Skeletal muscle satellite cell (primary cell): Measurements from ENCODE around the gene TMX1. TPM values are rescaled to one million over a fixed set of nuclear protein-coding genes. Genes with fewer than 3 reads are reported as not detected.

Source experiments
- H3K27me3 ChIP-seq: 2 replicates; pipeline ENCODE4 v1.7.0; 2013; ENCODE audit warnings: low read length; ENCODE audit not compliant: control insufficient read depth, insufficient read depth
- H3K36me3 ChIP-seq: 2 replicates; pipeline ENCODE4 v1.7.0; 2013; ENCODE audit warnings: mild to moderate bottlenecking, control low read depth, low read length; ENCODE audit not compliant: insufficient read depth
- H3K4me1 ChIP-seq: 2 replicates; pipeline ENCODE4 v1.7.0; 2013; ENCODE audit warnings: low read length; ENCODE audit not compliant: control insufficient read depth, insufficient read depth
- H3K4me2 ChIP-seq: 2 replicates; pipeline ENCODE4 v1.7.0; 2013; ENCODE audit warnings: mild to moderate bottlenecking, low read length
- H3K4me3 ChIP-seq: 2 replicates; pipeline ENCODE4 v1.7.0; 2013; ENCODE audit warnings: low read length
- H3K9ac ChIP-seq: 2 replicates; pipeline ENCODE4 v1.7.0; 2013; ENCODE audit warnings: mild to moderate bottlenecking, low read depth, low read length, moderate library complexity
- H3K9me3 ChIP-seq: replicated peaks from 2 replicates; pipeline ENCODE4 v1.7.0; 2013; ENCODE audit warnings: mild to moderate bottlenecking, control low read depth, low read length
- small RNA-seq: library from RNA; depleted of rRNA; stranded (forward); fragments of <200 nt; gene quantifications from one replicate; pipeline ENCODE3, GENCODE V24; 2012

The TMX1 gene

DNA sequence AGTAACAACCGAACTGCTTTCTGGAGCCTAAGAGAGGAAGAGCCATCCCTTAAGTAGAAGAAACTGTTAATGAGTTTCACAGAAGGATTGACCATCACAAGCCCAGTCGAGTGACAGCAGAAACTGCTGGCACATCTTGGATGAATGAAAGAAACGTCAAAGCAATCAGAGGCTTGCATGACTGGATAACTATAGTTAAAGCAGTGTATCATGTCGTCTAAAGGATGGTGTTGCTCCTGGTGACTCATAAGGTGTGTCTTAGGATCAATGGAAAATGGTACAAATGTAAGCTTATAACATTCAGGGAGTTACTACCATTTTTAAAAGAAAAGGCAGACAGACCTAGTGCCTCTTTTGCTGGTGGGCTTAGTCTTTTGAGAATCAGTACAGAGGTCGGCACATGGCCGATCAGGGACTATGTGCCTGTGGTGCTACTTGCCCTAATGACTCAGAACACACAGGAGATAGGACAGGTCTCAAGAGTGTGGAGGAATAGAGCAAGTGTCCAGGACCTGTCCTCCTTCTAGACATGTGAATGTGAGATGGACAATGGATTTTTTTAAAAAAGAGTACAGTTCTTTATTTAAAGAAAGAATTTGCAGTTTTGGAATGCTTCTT, 55.7 kb downstream of the TMX1 start:
- no peak overlapping the region for H3K4me3 ChIP-seq
- H3K4me2 ChIP-seq, result no peak overlapping the region
- no peaks in the 10 kb centered on the region for H3K27me3 ChIP-seq
- H3K4me1 ChIP-seq, result peaks cover 39% of the 10 kb centered on the region
- H3K9me3 ChIP-seq, result no peaks in the 10 kb centered on the region
- H3K9ac ChIP-seq, result no peak overlapping the region
- no peaks in the 10 kb centered on the region for H3K36me3 ChIP-seq

DNA sequence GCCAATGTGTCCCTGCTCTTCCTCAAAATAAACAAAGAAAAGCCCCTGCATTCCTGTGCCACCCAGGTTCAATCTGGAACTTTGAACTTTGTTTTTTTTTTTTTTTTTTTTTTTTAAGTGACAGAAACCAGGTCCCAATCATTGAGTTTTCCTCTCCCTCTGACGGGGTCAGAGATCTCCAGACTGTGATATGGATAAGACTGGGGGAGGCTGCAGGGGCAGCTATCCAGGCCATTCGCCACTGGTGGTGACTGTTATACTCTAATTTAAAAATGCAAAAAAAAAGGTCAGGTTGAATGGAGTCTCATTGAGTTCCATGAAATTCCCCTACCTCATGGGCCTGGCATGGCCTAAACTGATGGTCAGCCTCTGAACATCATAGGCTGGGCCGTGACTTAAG, 57.0 kb downstream of the TMX1 start:
- Histone ChIP-seq H3K36me3 (no peaks in the 10 kb centered on the region), H3K9me3 (no peaks in the 10 kb centered on the region), H3K4me2 (no peak overlapping the region), H3K4me3 (no peak overlapping the region), H3K27me3 (no peaks in the 10 kb centered on the region), H3K4me1 (peaks cover 35% of the 10 kb centered on the region), H3K9ac (no peak overlapping the region)

DNA sequence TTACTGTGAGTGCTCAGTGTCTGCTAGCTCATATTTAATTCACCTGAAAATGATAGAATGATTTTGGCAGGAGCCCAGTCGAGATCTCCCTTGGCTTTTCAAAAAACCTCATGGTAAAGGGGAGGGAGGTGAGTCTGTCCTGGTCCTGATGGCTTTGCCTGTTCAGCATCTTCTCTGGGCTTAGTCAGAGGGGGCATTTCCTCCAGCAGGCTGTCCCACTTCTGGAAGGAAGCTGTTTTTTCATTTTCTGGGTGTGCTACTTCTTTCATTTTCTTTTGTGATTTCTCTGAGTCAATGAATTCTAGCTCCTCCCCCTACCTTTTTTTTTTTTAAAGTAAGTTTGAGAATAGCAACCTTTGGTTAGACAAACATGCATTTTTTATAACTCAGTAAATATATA, 58.8 kb downstream of the TMX1 start:
- Histone ChIP-seq H3K9ac (no peak overlapping the region), H3K4me3 (no peak overlapping the region), H3K27me3 (no peaks in the 10 kb centered on the region)

DNA sequence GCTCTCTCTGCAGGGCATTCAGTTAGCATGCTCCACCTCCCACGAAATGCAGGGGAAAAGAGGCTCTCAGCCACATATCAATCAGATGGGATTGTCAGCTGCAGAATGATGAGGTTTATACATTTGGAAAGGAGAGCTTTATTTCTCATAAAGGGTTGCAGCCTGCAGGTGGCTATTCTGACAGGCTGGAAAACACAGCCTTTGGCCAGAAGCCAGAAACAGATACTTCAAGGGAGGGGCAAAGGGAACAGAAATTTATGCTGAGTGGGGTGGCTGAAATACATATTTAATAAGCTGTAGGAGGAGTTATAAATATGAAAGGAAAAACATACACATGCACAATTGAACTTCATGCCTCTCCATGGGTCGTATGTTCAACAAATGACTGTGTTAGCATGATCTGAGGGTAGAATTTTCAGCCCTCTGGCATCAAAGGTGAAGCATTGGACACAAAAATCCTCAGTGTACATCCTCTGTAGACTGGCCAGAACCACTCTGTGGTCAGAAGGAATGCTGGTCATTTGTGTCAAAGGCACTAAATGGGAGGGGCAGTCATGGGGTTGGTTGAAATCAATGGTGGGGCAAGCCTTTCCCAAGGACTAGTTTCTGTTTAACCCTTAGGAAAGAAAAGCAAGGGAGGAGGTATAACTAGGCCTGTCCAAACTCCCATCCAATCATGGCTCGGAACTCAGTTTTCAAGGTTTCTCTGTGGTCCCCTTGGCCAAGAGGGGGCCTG, 62.4 kb downstream of the TMX1 start:
- H3K27me3 ChIP-seq, result no peaks in the 10 kb centered on the region
- H3K9ac ChIP-seq, result no peak overlapping the region
- H3K4me3 ChIP-seq, result no peak overlapping the region
- peaks cover 33% of the 10 kb centered on the region for H3K4me1 ChIP-seq
- H3K36me3 ChIP-seq, result no peaks in the 10 kb centered on the region
- H3K4me2 ChIP-seq, result no peak overlapping the region
- no peaks in the 10 kb centered on the region for H3K9me3 ChIP-seq

More for the DNA sequence above, 58.8 kb downstream of the TMX1 start:
- H3K4me1 ChIP-seq, result peaks cover 24% of the 10 kb centered on the region
- H3K9me3 ChIP-seq, result no peaks in the 10 kb centered on the region
- no peak overlapping the region for H3K4me2 ChIP-seq
- H3K36me3 ChIP-seq, result no peaks in the 10 kb centered on the region

DNA sequence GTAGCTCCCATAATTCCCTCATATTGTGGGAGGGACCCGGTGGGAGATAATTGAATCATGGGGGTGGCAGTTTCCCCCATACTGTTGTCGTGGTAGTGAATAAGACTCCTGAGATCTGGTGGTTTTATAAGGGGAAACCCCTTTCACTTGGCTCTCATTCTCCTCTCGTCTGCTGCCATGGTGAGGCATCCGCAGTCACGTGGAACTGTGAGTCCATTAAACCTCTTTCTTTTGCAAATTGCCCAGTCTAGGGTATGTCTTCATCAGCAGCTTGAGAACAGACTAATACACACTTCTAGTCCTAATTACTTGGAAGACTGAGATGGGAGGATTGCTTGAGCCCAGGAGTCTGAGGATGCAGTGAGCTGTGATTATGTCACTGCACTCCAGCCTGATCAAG, 64.4 kb downstream of the TMX1 start:
- Histone ChIP-seq H3K9me3 (no peaks in the 10 kb centered on the region), H3K9ac (peak overlapping the region; percentile 62), H3K4me3 (peak overlapping the region; percentile 22), H3K27me3 (no peaks in the 10 kb centered on the region), H3K36me3 (no peaks in the 10 kb centered on the region), H3K4me2 (peak overlapping the region; percentile 53), H3K4me1 (peaks cover 28% of the 10 kb centered on the region)

DNA sequence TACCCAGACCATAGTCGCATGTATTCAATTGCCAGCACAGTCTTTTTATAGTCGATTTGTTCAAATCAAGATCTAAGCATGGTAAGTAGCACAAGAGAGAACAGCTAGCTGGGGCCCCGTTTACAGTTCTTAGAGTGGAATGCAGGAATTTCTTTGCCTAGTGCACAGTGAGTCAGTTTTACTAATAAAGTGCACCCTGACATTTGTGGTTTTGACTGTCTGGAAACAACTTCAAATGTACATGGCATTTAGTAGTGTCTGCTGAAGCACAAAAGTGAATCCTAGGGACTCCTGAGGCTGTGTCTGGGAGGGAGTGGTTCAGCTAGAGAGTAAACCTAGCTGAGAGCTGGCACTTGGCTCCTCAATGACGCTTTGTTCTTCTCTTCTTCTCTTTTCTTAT, 64.9 kb downstream of the TMX1 start:
- Histone ChIP-seq H3K4me2 (peak overlapping the region; percentile 53), H3K27me3 (no peaks in the 10 kb centered on the region), H3K9me3 (no peaks in the 10 kb centered on the region), H3K4me1 (peaks cover 28% of the 10 kb centered on the region), H3K9ac (peak overlapping the region; percentile 62), H3K4me3 (no peak overlapping the region), H3K36me3 (no peaks in the 10 kb centered on the region)

DNA sequence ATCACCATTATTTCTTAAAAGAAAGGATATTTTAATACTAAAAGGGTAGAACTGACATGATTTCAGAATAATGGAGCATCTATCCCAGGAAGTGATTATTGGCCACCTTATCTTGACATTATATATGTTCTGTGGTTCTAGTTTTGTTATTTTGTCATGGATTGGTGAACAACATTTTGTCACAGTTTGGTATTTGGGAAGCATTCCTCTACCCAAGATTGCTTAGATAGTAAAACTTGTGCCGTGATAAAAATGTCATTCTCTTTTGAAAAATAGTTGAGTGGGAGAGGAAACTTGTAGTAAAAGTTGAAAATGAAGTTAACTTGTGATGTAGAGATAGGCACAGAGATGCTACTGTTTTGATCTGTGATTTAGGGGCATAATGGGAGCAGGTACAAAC, 65.7 kb downstream of the TMX1 start:
- Histone ChIP-seq H3K4me3 (no peak overlapping the region), H3K9me3 (no peaks in the 10 kb centered on the region), H3K36me3 (no peaks in the 10 kb centered on the region)

More for the DNA sequence above, 65.7 kb downstream of the TMX1 start:
- Histone ChIP-seq H3K27me3 (no peaks in the 10 kb centered on the region), H3K4me2 (no peak overlapping the region), H3K4me1 (peaks cover 35% of the 10 kb centered on the region), H3K9ac (peak overlapping the region; percentile 47)

Small RNA genes lying within 50 kb of the gene (small RNA-seq; reads per million reads assigned to genes)
- gene RF00019 (not detected), gene RF00156 (not detected)
